Fibroblast of mammary gland (primary cell): ENCODE data around the gene PRRT3.
"Not testable (repeated sequence)": the region's sequence is repeated elsewhere in the genome, so short reads cannot be mapped to it uniquely, and the experiment has no call there.

Experiments used
- DNase-seq: peaks from one replicate; pipeline ENCODE4 v3.0.0-alpha.2; 2010; ENCODE audit warnings: low read depth
- H3K4me3 ChIP-seq: 2 replicates; pipeline ENCODE4 v1.5.1; 2011; ENCODE audit warnings: low read depth, mild to moderate bottlenecking, low read length, moderate library complexity; ENCODE audit not compliant: control insufficient read depth
- TF ChIP-seq, protein P1 (sequence below): conservative IDR thresholded peaks from 2 replicates; pipeline ENCODE4 v1.5.1; 2011; ENCODE audit warnings: low read depth, low read length, inconsistent platforms; ENCODE audit not compliant: control insufficient read depth, insufficient read depth

Gene PRRT3

DNA sequence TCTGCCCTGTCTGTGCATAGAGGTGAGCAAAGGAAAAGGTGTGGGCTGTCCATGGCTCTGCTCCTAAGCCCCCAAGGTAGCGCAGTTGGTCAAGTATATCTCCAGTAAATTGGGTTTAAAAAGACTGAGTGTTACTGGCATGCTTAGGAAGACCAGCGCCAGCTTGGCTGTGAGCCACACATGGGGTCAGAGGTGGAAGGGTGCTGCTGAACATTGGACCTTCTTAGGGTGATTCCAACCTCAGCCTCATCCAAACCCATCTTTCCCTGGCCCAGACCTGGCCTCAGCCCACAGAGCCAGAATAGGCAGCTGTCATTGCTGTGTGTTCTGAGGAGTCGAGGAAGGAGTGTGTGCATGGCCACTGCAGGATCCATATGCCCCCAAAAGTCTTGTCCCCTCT, 43.9 kb downstream of the PRRT3 start:
- no peak overlapping the region for H3K4me3 ChIP-seq
- DNase-seq, result no peak
- TF ChIP-seq, protein P1, sequence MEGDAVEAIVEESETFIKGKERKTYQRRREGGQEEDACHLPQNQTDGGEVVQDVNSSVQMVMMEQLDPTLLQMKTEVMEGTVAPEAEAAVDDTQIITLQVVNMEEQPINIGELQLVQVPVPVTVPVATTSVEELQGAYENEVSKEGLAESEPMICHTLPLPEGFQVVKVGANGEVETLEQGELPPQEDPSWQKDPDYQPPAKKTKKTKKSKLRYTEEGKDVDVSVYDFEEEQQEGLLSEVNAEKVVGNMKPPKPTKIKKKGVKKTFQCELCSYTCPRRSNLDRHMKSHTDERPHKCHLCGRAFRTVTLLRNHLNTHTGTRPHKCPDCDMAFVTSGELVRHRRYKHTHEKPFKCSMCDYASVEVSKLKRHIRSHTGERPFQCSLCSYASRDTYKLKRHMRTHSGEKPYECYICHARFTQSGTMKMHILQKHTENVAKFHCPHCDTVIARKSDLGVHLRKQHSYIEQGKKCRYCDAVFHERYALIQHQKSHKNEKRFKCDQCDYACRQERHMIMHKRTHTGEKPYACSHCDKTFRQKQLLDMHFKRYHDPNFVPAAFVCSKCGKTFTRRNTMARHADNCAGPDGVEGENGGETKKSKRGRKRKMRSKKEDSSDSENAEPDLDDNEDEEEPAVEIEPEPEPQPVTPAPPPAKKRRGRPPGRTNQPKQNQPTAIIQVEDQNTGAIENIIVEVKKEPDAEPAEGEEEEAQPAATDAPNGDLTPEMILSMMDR, result no peak

DNA sequence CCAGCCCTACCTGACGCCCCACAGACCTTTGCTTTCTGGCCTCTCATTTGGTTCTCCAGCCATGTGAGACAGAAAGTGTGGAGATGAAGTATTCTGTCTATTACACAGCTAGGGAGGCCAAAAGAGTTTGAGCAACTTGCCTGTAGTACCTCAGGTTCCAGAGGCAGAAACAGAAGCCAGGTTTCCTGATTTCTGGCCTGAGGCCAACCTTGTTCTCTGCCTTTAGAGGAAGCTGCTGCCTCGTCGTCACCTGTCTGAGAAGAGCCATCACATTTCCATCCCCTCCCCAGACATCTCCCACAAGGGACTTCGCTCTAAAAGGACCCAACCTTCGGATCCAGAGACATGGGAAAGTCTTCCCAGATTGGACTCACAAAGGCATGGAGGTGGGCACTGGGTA, 45.7 kb downstream of the PRRT3 start:
- H3K4me3 ChIP-seq, result no peak overlapping the region
- no peak for DNase-seq
- TF ChIP-seq, protein P1, result no peak

DNA sequence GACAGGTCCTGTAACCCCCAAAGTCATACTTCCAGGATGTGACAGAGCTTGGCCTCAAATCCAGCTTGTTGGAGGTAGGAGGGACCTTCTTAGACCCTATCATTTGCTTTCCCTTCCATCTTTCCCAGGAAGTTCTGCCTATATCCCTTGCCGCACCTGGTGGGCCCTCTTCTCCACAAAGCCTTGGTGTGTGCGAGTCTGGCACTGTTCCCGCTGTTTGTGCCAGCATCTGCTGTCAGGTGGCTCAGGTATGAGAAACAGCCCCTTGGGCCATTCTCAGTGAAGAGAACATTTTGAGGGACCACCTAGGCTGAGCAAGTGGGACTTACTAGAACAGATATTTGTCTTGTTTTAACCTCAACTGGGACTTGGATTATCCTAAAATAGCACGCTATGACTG, 48.3 kb downstream of the PRRT3 start:
- no peak for DNase-seq
- TF ChIP-seq, protein P1, result no peak
- H3K4me3 ChIP-seq, result no peak overlapping the region

DNA sequence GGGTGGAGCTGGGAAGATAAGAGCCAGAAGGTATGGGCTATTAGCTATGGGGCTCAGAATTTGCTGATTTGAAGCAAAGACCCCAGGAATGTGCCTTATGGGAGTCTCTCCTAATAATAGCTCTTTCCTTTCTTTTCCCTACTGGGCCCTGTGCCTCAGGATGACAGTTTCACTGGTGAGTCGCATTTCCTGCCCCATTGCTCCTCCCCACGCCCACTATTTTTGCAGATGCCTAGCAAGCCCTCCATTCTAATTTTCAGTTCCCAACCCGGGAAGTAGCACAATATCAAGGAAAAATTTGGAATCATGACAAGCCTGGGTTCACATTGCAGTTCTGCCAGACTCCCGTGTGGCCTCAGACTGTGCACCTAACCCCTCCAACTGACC, 49.0 kb downstream of the PRRT3 start:
- DNase-seq, result peak; percentile 60
- peak overlapping the region; percentile 33 for H3K4me3 ChIP-seq
- TF ChIP-seq, protein P1, result no peak

DNA sequence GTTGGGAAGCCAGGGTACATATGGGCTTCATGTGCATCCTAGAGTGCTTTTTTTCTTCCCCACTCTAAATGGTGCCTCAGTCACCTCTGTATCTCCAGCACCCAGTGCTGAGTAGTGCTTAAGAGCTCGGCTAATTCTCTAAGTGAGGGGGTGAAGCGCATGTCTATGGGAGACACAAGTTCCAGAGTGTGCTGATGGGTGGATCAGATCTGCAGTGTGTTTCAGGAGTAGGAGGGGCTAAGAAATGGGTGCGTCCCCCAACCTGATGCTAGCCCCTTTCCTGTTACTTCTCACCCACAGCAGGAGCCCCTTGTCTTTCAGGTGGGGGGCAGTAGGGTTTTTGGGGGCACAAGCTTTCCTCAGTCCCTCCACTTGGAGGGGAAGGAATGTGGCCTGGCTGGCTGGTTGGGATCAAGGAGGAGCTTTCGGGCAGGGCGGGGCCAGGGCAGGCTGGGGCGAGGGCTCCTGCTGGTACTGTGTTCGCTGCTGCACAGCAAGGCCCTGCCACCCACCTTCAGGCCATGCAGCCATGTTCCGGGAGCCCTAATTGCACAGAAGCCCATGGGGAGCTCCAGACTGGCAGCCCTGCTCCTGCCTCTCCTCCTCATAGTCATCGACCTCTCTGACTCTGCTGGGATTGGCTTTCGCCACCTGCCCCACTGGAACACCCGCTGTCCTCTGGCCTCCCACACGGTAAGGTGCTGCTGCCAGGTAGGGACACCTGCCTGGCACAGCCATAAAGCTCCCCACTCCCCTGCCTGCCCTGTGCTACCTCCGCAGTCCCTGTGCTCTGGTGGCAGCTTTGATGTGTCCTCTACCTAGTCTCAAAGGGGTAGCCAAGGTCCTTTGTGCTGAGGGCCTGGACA, 49.6 kb downstream of the PRRT3 start, which contains the start of gene IL17RE:
Gene IL17RE (plus strand): TSS at position 477 of the 866 bp plus-strand sequence. CDS start 85 bp downstream, at position 562.
- TF ChIP-seq, protein P1, result no peak
- no peak for DNase-seq
- H3K4me3 ChIP-seq, result peak within 1 kb of the TSS; percentile 33

DNA sequence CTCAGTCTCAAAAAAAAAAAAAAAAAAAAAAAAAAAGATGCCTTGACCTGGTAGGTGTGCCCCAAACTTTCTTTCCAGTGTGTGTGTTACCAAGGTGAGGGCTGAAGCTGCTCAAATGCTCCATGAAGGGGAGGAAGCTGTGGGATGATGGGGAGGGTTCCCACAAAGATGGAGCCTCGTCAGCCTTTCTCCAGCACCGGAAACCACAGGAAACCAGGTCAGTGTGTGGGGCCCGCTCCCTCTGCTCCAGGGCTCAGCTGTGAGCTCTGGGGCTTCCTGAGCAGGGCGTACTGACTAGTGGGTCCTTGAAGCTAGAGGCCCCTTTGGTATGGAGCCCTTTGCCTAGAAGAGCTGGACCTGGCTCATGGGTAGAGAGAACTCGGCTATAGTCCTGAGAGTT, 50.2 kb downstream of the PRRT3 start:
- no peak for DNase-seq
- H3K4me3 ChIP-seq, result no peak overlapping the region
- TF ChIP-seq, protein P1, result no peak

DNA sequence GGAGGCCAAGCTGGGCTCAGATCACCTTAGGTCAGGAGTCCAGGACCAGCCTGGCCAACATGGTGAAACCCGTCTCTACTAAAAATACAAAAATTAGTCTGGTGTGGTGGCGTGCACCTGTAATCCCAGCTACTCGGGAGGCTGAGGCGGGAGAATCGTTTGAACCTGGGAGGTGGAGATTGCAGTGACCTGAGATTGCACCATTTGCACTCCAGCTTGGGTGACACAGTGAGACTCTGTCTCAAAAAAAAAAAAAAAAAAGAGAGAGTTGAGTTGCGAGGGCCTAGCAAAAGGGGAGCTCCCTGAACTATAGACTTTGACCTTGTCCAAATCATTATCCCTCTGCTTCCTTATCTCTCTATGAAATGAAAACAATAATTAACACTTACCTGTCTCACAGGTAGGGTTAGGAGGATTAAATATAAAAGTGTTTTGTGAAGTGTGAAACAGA, 51.2 kb downstream of the PRRT3 start:
- not testable (repeated sequence) for H3K4me3 ChIP-seq

More for the DNA sequence above, 51.2 kb downstream of the PRRT3 start:
- not testable (repeated sequence) for DNase-seq
